AG09319 (cell line): ENCODE data around the gene SRP68.

Source experiments
- DNase-seq: peaks from one replicate; pipeline ENCODE4 v3.0.0-alpha.2; 2010; ENCODE audit warnings: low read depth; ENCODE audit errors: extremely low read depth
- TF ChIP-seq, protein P1 (sequence below): IDR thresholded peaks from 2 replicates; pipeline ENCODE4 v1.5.1; 2011; ENCODE audit warnings: low read depth, mild to moderate bottlenecking, inconsistent platforms, low read length, moderate library complexity

Gene SRP68

DNA sequence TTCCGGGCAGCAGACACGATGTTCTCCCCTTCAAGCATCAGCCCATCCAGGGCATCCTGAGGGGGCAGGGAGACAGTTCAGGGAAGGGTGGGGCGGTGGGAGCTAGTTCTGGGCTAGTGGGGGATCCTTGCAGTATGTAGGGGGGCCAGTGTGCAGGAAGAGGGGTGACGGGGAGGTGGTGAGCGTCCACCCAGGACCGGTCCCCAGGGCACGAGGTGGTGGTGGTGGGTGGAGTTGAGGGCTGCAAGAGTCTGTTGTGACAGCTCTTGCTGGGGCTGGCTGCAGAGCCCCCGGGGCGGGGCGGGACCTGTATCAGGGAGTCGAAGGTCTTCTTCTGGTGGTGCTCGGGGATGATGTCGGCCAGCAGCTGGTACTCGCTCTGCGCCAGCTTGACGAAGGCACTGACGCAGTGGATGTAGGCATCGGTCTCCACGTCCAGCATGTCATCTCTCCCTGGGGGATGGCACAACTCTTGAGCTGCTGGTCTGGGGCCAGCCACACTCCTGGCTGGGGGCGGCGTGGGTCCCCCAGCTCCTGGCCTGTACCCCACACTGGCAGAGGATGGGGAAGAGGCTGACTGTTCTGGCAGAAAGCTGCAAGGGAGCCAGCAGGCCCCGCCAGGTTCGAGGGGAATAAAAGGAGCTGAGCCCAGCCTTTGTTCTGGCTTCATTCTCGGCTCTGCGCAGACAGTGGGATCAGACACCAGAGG, 16.7 kb upstream of the SRP68 start:
- DNase-seq: no peak
- TF ChIP-seq, protein P1, sequence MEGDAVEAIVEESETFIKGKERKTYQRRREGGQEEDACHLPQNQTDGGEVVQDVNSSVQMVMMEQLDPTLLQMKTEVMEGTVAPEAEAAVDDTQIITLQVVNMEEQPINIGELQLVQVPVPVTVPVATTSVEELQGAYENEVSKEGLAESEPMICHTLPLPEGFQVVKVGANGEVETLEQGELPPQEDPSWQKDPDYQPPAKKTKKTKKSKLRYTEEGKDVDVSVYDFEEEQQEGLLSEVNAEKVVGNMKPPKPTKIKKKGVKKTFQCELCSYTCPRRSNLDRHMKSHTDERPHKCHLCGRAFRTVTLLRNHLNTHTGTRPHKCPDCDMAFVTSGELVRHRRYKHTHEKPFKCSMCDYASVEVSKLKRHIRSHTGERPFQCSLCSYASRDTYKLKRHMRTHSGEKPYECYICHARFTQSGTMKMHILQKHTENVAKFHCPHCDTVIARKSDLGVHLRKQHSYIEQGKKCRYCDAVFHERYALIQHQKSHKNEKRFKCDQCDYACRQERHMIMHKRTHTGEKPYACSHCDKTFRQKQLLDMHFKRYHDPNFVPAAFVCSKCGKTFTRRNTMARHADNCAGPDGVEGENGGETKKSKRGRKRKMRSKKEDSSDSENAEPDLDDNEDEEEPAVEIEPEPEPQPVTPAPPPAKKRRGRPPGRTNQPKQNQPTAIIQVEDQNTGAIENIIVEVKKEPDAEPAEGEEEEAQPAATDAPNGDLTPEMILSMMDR: no peak

DNA sequence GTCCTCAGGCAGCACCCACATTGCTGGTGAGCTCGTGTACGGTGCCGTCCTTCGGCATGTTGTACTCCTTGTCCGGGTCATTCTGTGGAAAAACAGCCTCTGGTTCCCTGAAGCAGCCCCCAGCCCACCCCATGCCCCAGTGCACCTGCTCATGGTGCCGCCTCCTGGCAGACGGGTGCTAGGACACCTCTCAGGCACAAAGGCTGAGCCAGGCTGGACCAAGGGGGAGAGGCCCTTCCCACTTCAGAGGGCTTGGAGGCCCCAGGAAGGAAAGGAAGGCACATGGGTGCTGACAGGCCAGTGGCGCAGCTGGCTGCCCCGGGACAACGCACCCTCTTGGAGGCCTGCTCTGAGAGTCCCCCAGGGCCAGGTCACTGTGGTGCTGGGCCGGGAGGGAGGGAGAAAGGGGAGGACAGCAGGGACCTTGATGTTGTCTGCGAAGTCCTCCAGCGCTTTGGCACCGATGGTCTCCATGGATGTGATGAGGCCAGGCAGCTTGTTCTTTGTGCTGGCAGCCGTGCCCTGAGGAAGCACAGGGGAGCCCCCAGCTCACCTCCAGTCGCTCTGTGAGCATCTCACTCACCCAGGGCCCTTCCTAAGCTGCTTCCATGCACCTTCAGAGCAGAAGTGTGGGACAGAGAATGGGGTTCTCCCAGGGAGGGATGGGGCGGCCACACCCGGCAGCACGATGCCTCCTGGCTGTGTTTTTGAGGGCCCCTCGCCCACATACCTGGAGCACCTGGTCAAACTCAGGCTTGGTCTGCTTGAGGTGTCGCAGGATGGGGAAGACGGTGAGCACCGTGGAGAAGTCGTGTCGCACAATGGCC, 15.9 kb upstream of the SRP68 start:
- DNase-seq: no peak
- TF ChIP-seq, protein P1: no peak

DNA sequence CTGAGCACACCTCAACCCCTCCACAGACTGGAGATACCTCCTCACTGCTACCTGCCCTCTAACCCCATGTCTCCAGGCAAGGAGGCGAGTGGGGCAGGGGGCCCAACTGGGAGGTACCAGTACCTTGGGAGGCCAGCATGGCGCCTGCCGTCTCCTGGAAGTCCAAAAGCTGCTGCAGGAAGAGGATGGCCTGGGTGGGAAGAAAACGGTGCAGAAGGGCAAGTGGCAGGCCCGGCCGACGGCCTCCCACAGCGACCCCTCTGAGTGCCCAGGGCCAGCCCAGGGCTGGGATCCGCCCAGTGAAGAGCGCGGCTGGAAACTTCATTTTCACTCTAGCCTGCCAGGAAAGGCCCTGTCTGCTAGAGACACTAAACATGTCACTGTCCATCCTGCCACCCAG, 15.2 kb upstream of the SRP68 start:
- DNase-seq: no peak
- TF ChIP-seq, protein P1: no peak

DNA sequence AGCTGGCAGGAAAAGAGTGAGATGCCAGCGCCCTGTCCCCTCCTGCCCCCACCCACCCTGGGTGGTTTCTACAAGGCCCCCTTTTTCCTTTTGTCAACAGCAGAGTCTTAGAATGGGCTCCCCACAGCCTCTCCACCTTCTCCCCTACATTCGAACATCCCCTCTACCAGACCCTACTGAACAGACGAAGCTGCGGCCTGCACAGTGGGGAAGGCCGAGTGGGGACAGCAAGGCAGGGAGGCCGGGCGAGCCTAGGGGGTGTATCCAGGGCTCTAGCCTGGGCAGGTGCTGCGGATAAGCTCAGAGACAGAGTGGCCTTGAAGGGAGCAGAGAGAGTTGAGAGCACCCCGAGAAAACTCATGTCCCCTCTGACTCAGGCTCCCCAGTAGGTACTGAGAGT, 14.1 kb upstream of the SRP68 start:
- DNase-seq: no peak
- TF ChIP-seq, protein P1: no peak

DNA sequence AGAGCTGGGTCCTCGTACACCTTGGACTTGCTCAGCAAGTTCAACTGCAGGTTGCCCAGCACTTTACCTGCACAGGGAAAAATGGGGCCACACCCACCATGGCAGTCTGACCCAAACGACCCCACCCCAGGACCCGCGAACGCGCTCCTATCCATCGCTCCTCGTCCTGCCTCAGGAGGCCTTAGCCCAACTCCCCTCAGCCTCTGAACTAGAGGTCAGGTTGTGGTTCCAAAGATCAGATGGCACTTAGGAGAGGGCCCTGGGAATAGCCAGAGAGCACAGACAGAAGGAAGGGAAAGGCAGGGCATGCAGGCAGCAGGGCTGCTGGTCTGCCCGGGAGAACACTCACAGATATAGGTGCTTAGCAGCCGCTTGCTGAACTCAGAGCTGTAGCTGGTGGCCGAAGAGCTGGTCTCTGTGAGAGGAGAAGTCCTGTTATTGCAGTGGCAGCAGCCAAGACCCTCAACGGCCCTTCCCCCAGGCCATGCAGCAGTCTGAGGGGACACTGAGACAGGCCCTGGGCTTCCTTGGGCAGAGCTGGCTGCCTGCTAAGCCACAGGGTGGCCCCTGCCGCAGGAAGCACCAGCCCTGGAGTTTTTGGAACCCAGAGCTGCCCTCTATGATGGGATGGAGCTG, 13.5 kb upstream of the SRP68 start:
- DNase-seq: no peak
- TF ChIP-seq, protein P1: no peak

DNA sequence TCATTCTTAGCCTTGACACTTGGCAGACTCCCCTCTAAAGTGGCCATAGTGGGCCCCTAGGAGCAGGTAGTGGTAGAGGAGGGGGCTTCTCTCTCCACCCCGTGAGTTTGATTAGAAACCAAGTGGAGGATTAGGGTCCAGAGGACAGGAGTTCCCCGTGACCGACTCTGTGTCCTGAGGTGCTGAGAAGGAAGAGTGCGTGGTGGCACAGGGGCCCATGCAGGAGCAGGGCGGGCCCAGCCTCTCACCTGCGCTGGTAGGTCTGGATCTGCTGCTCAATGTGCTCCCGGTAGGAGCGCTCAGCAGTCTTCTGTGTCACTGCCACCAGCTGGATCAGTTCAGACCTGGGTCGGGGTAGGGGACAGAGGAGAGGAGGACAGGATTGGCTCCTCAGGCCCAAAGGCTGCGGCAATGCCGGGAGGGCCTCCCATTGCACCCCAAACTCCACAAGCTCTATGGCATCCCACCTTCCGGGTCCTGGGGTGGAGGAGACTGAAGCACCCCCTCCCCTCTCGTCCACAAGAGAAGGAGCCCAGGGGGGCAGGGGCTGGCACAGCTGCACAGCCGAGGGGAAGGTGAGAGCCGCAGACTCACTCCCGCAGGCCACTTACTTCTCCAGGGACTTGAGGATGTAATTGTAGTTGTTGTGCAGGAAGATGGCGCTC, 12.9 kb upstream of the SRP68 start:
- TF ChIP-seq, protein P1: no peak
- no peak for DNase-seq
